COR-L47 (cell line): ENCODE data around the gene FAM151A.

Experiments used
- DNase-seq: peaks from one replicate; lab custom pipeline; 2025; lab: John Stamatoyannopoulos, UW

The FAM151A gene

GRCh38 chr1:54579337-54579781 lies 44.0 kb downstream of the FAM151A start:
- no peak for DNase-seq

- DNase-seq, result peak; percentile 31
These were observed 45.7 kb downstream of the FAM151A start for GRCh38 chr1:54577612-54578011.

- DNase-seq, result no peak
These were observed 47.6 kb downstream of the FAM151A start for GRCh38 chr1:54575605-54576290.

- no peak for DNase-seq
These were observed 48.2 kb downstream of the FAM151A start for GRCh38 chr1:54575161-54575560.

GRCh38 chr1:54574158-54574778 lies 49.1 kb downstream of the FAM151A start:
- DNase-seq, result no peak

- DNase-seq, result no peak
These were observed 50.8 kb downstream of the FAM151A start for GRCh38 chr1:54572542-54572850.

GRCh38 chr1:54571803-54572541 lies 51.4 kb downstream of the FAM151A start:
- DNase-seq, result no peak

GRCh38 chr1:54571326-54571725 lies 52.0 kb downstream of the FAM151A start:
- no peak for DNase-seq

- DNase-seq, result no peak
These were observed 53.2 kb downstream of the FAM151A start for GRCh38 chr1:54570161-54570560.

- DNase-seq, result no peak
These were observed 54.0 kb downstream of the FAM151A start for GRCh38 chr1:54569339-54569738.

- no peak for DNase-seq
These were observed 55.4 kb downstream of the FAM151A start for GRCh38 chr1:54567961-54568360.

- DNase-seq, result no peak
These were observed 56.7 kb downstream of the FAM151A start for GRCh38 chr1:54566438-54567141.

- no peak for DNase-seq
These were observed 58.2 kb downstream of the FAM151A start for GRCh38 chr1:54565113-54565501.

GRCh38 chr1:54564312-54565112 lies 58.8 kb downstream of the FAM151A start:
- no peak for DNase-seq

GRCh38 chr1:54559771-54560231 lies 63.5 kb downstream of the FAM151A start:
- DNase-seq, result no peak
